Omental fat pad (tissue), 4 donors: ENCODE results near the gene GARS1. TPM values are rescaled to one million over a fixed set of nuclear protein-coding genes. Genes with fewer than 3 reads are reported as not detected.

Experiments used
- ATAC-seq: fragments of 150-250 bp; one replicate; pipeline ENCODE4 v1.9.1; 2016; ENCODE audit warnings: mild to moderate bottlenecking, moderate library complexity; ENCODE audit not compliant: low FRiP score
- DNase-seq: peaks from one replicate; pipeline ENCODE4 v3.0.0-alpha.2; 2019; ENCODE audit warnings: low spot score
- CTCF ChIP-seq, 3 donors: fragments of 450-650 bp; IDR thresholded peaks; one replicate each; pipeline ENCODE4 v1.5.1; 2016 to 2017; ENCODE audit warnings: antibody characterized with exemption in 3 of 3, mild to moderate bottlenecking in 3 of 3, moderate library complexity in 2 of 3
- total RNA-seq, 4 donors: library from RNA; depleted of rRNA; stranded (reverse); fragments of >200 nt; gene quantifications; one replicate each; pipeline ENCODE4 v1.1.0, GENCODE V29; 2016

Gene GARS1
- total RNA-seq, 4 donors from 2014 or later = 66.8 to 136 (median 105) TPM

DNA sequence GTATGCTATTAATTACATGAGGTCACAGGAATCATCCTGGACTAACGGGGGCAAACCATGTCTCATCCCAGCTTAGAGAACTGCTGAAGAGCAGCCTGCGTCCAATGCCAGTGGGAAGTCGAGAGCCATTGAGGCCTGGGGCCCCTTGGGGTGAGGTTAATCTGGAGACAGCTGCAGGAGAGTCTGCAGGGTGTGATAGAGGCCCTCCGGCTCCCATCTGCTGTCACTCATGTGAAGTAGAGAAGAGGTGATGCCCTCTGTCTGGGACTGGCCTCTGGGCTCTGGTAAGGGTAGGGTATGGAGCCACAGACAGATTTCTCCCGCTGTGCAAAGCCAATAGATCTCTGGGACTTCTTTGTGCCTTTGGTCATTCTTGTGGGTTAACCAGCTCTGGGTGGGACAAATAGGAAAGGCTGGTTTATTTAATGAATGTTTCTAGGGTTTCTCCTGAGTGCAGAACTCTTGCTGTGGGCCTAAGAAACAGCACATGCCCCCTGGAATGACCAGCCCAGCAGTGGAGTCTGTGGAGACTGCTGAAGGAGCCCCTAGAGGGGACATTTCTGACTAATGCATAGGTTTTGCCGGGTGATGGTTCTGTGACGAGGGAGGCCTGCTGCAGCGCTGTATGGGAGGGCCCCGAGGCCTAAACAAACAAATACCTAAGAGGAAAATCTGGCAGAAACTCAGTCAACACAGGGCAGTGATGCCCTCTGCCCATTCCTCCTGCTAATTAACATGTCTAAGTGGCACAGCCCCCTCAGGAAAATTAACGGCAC is 53.1 kb downstream of the GARS1 start:
- no peak for ATAC-seq
- no peak for DNase-seq
- no peak for TF ChIP-seq CTCF (IDR thresholded peaks at IDR 0.05)

DNA sequence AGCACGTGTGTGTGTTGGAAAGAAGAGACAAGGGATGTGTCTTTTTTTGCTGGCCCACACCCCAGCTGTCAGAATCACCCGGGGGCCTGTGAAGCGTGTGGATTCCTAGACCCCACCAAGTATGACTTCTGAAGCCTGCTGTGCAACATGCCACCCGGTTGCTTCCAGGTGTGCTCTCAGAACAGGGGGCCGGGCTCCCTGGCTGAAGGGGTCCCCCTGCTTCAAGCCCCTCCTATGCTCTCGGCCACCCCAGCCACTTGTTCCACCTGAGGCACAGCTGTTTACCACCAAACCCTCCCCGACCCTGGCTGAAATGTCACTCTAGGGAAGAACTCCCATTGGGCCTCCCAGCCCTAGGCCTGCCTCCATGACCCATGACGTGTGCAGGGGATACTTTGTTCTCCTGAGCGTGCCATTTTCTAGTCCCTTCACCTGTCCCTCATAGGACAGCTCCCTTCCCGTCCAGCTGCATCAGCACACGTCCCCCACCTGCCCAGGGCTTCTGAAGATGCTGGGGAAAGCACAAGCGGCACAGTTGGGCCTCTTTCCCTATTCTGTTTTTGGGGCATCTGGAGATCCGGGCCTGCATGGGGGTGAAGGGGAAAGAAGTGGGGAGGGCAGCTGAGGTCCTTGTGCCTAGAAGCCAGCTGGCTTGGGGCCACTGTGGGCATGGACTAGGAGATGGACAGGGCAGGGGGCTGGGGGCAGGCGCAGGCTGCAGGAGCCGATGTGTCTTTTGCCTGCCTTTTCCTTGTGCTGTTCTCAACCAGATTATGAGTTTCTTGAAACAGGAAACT is 54.3 kb downstream of the GARS1 start:
- no peak for TF ChIP-seq CTCF (IDR thresholded peaks at IDR 0.05)
- DNase-seq = no peak
- ATAC-seq = no peak

- DNase-seq = no peak
- no peak for TF ChIP-seq CTCF (IDR thresholded peaks at IDR 0.05)
- no peak for ATAC-seq
These were observed 55.2 kb downstream of the GARS1 start for GRCh38 chr7:30649717-30650420.

GRCh38 chr7:30650421-30650808 is 55.7 kb downstream of the GARS1 start:
- TF ChIP-seq CTCF (IDR thresholded peaks at IDR 0.05) = no peak
- peak; percentile 13 for DNase-seq
- no peak for ATAC-seq

DNA sequence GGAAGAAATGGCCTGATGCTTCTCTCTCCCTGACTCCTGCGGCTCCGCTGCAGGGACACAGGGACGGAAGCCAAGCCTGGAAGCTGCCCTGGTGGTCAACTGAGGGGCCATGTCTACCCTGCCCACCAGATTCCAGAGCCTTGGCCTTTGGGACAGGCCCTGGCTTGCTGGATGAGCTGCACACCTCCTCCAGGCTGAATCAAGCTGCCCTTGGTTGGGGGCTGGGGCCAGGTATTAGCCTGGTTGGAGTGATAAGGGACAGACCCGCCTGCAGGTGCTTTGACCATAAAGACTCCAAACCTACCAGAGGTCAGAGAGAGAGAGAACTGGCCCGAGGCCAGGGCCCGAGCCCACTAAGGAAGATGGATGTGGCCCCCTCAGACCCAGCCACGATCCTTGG is 57.5 kb downstream of the GARS1 start:
- ATAC-seq (no peak), DNase-seq (no peak)
- TF ChIP-seq CTCF (IDR thresholded peaks at IDR 0.05) = no peak

DNA sequence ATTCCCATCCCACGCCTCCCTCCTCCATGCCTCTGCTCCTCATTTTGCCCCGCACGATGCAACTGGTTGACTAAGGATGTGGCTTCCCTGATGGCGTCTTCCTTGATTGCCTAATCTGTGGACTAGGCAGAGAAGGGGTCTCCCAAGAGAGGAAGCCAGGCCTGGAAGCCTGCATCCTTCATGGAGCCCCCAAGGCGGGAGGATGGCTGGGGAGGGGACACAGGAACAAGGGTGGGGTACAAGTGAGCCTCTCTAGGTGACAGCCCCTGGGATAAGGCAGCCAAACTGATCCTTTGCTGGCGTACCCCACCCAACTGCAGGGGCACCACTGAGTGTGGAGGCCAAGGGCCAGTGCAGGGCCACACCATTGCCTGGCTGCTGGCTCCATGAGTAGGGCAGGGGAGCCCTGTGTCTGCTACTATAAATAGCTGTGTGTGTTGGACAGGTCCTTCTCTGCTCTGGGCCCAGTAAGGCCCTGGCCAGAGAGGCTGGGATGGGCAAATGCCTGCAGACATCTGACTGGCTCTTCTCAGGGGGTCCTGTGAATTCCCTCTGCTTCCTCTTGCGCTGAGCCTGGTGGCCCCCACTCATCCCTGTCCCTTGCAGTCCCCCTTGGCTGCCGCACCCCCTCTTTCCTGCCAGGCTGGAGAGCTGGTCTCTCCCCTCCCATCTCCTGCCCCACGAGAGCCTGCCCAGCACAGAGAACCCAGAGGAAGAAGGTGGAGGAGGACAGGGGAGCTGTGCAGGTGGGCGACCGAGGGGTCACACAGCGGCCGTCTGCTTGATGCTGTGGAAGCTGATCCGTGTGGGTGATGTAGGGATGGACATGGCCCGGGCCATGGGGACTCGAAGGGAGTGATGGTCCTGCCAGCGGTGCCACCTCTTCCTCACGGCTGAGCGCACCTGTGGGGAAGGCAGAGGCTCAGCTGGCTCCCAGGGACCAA is 58.3 kb downstream of the GARS1 start:
- ATAC-seq = no peak
- TF ChIP-seq CTCF (IDR thresholded peaks at IDR 0.05) = no peak
- DNase-seq = peak; percentile 13
